Measurements from ENCODE around the gene METAP1. TPM values are rescaled to one million over a fixed set of nuclear protein-coding genes. Genes with fewer than 3 reads are reported as not detected.
"Not testable (repeated sequence)": the region's sequence is repeated elsewhere in the genome, so short reads cannot be mapped to it uniquely, and the experiment has no call there.

The METAP1 gene
- total RNA-seq, 1 donor from 2014 or later = 51.6 TPM

GRCh38 chr4:99090481-99091215 is 95.1 kb downstream of the METAP1 start:
- Mint-ChIP-seq H3K27me3 (ENCODE audit: low read depth) (no peaks in the 10 kb centered on the region), H3K36me3 (peaks cover 4% of the 10 kb centered on the region), H3K4me3 (peak overlapping the region; percentile 62), H3K9me3 (peaks cover 12% of the 10 kb centered on the region), H3K27ac (peak overlapping the region; percentile 93), H3K4me1 (peaks cover 42% of the 10 kb centered on the region)
- no peak for TF ChIP-seq CTCF (IDR thresholded peaks at IDR 0.05; ENCODE audit: unreplicated experiment)
- no peak for DNase-seq (ENCODE audit: low spot score in 2 of 2, unreplicated experiment in 2 of 2)

GRCh38 chr4:99091216-99091575 is 95.7 kb downstream of the METAP1 start:
- Mint-ChIP-seq H3K4me3 (peak overlapping the region; percentile 62), H3K27ac (peak overlapping the region; percentile 93), H3K27me3 (ENCODE audit: low read depth) (no peaks in the 10 kb centered on the region), H3K9me3 (peaks cover 12% of the 10 kb centered on the region), H3K4me1 (peaks cover 41% of the 10 kb centered on the region), H3K36me3 (peaks cover 4% of the 10 kb centered on the region)
- TF ChIP-seq CTCF (IDR thresholded peaks at IDR 0.05; ENCODE audit: unreplicated experiment) = no peak
- DNase-seq (ENCODE audit: low spot score in 2 of 2, unreplicated experiment in 2 of 2) = no peak

GRCh38 chr4:99091841-99092240 is 96.3 kb downstream of the METAP1 start:
- H3K27me3 Mint-ChIP-seq (ENCODE audit: low read depth); H3K36me3 Mint-ChIP-seq; DNase-seq (ENCODE audit: low spot score in 2 of 2, unreplicated experiment in 2 of 2); H3K4me3 Mint-ChIP-seq: not testable (repeated sequence)
- peaks cover 17% of the 10 kb centered on the region for H3K9me3 Mint-ChIP-seq
- peaks cover 36% of the 10 kb centered on the region for H3K4me1 Mint-ChIP-seq
- peak overlapping the region; percentile 27 for H3K27ac Mint-ChIP-seq

GRCh38 chr4:99099311-99099710 is 103.8 kb downstream of the METAP1 start:
- no peak overlapping the region for H3K4me3 Mint-ChIP-seq

GRCh38 chr4:99099814-99100213 is 104.3 kb downstream of the METAP1 start:
- not testable (repeated sequence) for DNase-seq (ENCODE audit: low spot score in 2 of 2, unreplicated experiment in 2 of 2); H3K4me3 Mint-ChIP-seq; H3K27me3 Mint-ChIP-seq (ENCODE audit: low read depth); H3K4me1 Mint-ChIP-seq; H3K36me3 Mint-ChIP-seq
- H3K27ac Mint-ChIP-seq = peak overlapping the region; percentile 21
- peaks cover 14% of the 10 kb centered on the region for H3K9me3 Mint-ChIP-seq

More at GRCh38 chr4:99099311-99099710, 103.8 kb downstream of the METAP1 start:
- H3K27me3 Mint-ChIP-seq (ENCODE audit: low read depth) = no peaks in the 10 kb centered on the region
- peaks cover 9% of the 10 kb centered on the region for H3K36me3 Mint-ChIP-seq
- H3K27ac Mint-ChIP-seq = no peak overlapping the region
- peaks cover 9% of the 10 kb centered on the region for H3K4me1 Mint-ChIP-seq
- no peak for TF ChIP-seq CTCF (IDR thresholded peaks at IDR 0.05; ENCODE audit: unreplicated experiment)
- no peak for DNase-seq (ENCODE audit: low spot score in 2 of 2, unreplicated experiment in 2 of 2)
- peaks cover 14% of the 10 kb centered on the region for H3K9me3 Mint-ChIP-seq

GRCh38 chr4:99100876-99101275 is 105.4 kb downstream of the METAP1 start:
- peak overlapping the region; percentile 47 for H3K27ac Mint-ChIP-seq
- no peaks in the 10 kb centered on the region for H3K27me3 Mint-ChIP-seq (ENCODE audit: low read depth)
- H3K9me3 Mint-ChIP-seq = peaks cover 14% of the 10 kb centered on the region
- H3K4me3 Mint-ChIP-seq = no peak overlapping the region
- no peak for DNase-seq (ENCODE audit: low spot score in 2 of 2, unreplicated experiment in 2 of 2)
- peaks cover 9% of the 10 kb centered on the region for H3K4me1 Mint-ChIP-seq
- peaks cover 9% of the 10 kb centered on the region for H3K36me3 Mint-ChIP-seq
- no peak for TF ChIP-seq CTCF (IDR thresholded peaks at IDR 0.05; ENCODE audit: unreplicated experiment)
